ENCODE data around the gene CERS2. TPM values are rescaled to one million over a fixed set of nuclear protein-coding genes. Genes with fewer than 3 reads are reported as not detected.

CERS2 gene
- total and polyA plus RNA-seq, 2 of the 13 experiments (the other 11 are each of a cell fraction or from before 2014, with no cell fraction given), result 269 to 298 TPM

GRCh38 chr1:151006327-151007052, 31.9 kb upstream of the CERS2 start, which contains the start of gene MINDY1 (continued):
- TF ChIP-seq TFAP4 (IDR thresholded peaks at IDR 0.05; ENCODE audit: borderline replicate concordance, low read depth), result peak; percentile 54; the same call in 1 of the 2 replicates
- TF ChIP-seq ZNF687 (CRISPR knock-in tag; IDR thresholded peaks at IDR 0.05), result peak; percentile 64
- TF ChIP-seq SRF (IDR thresholded peaks at IDR 0.05; ENCODE audit: low read depth, low read length), result 0 out of 2 replicates have a peak, but pooled peaks have one; percentile 2
- peak; percentile 46; the same call in 1 of the 2 replicates for TF ChIP-seq ETV5 (CRISPR knock-in tag; IDR thresholded peaks at IDR 0.05; ENCODE audit: borderline replicate concordance)
- peak; percentile 41; the same call in 1 of the 2 replicates for TF ChIP-seq RXRB (CRISPR knock-in tag; IDR thresholded peaks at IDR 0.05; ENCODE audit: borderline replicate concordance)
- no peak for TF ChIP-seq SUZ12 (IDR thresholded peaks at IDR 0.05; ENCODE audit: low read depth, low read length)
- TF ChIP-seq ESRRA (CRISPR knock-in tag; IDR thresholded peaks at IDR 0.05; ENCODE audit: low read depth), result 0 out of 2 replicates have a peak, but pooled peaks have one; percentile 4
- peak; percentile 81 for TF ChIP-seq ELF1 (CRISPR knock-in tag; IDR thresholded peaks at IDR 0.05)
- peak; percentile 44; the same call in 1 of the 2 replicates for TF ChIP-seq ZMYM3 (CRISPR knock-in tag; IDR thresholded peaks at IDR 0.05)
- TF ChIP-seq THAP11 (CRISPR knock-in tag; IDR thresholded peaks at IDR 0.05), result peak; percentile 75
- TF ChIP-seq PHF21A (CRISPR knock-in tag; IDR thresholded peaks at IDR 0.05), result 0 out of 2 replicates have a peak, but pooled peaks have one; percentile 35
- TF ChIP-seq ZNF225 (CRISPR knock-in tag; IDR thresholded peaks at IDR 0.05), result no peak
- TF ChIP-seq POGZ (CRISPR knock-in tag; IDR thresholded peaks at IDR 0.05), result no peak
- TF ChIP-seq ZNF142 (CRISPR knock-in tag; IDR thresholded peaks at IDR 0.05), result 0 out of 2 replicates have a peak, but pooled peaks have one; percentile 36
- 0 out of 2 replicates have a peak, but pooled peaks have one; percentile 46 for TF ChIP-seq ZNF264 (CRISPR knock-in tag; IDR thresholded peaks at IDR 0.05)
- peak; percentile 57 for TF ChIP-seq ELF3 (CRISPR knock-in tag; IDR thresholded peaks at IDR 0.05)
- TF ChIP-seq YEATS2 (CRISPR knock-in tag; IDR thresholded peaks at IDR 0.05; ENCODE audit: borderline replicate concordance), result peak; percentile 51; the same call in 1 of the 2 replicates
- no peak for TF ChIP-seq ZNF674 (CRISPR knock-in tag; IDR thresholded peaks at IDR 0.05; ENCODE audit: low read depth)
- TF ChIP-seq CCDC6 (CRISPR knock-in tag; IDR thresholded peaks at IDR 0.05), result no peak
- TF ChIP-seq GATAD2A (CRISPR knock-in tag; IDR thresholded peaks at IDR 0.05), result peak; percentile 33; the same call in 1 of the 2 replicates
